HG03571 (cell line): ENCODE data around the gene FHIT.

Experiments used
- ATAC-seq: cut with Tn5 transposase; IDR thresholded peaks from one replicate; pipeline ENCODE4 v1.9.1; 2021; ENCODE audit not compliant: unreplicated experiment

Gene FHIT

DNA sequence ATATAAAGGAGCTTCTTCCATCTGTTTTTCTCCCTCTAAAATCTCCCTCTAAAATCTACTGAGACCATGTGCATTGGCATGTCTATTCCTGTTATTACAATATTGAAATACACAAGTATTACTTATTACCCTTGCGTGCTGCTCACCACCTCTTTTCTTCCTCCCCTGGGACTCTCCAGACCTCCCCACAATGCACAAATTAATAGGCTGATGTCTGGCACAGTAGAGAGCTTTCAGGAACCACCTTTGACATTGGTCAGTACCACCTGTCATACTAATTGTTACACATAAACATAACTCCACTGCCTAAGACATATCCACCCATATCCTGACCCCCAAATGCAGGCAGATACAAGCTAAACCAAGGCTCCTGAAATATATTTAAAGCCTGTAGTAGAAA, 722.6 kb downstream of the FHIT start:
- ATAC-seq: peak; percentile 75

DNA sequence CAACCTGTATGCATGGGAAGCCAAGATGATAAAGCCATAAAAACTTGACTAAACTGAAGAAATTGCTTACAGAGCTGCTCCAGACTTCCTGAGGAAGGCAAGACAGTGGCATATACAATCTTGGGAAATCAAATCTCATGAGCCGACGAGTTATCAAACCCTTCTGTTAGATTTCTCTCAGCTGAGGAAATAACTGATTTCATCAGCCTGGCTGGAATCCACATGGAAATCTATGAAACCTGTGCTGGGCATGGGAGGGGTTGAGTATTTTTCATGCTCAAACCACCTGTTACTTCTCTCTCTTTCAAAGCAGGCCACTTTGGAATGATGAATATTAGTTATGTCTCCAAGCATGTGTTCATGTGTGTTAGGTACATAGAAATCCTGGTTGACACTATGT, 727.7 kb downstream of the FHIT start:
- no peak for ATAC-seq

DNA sequence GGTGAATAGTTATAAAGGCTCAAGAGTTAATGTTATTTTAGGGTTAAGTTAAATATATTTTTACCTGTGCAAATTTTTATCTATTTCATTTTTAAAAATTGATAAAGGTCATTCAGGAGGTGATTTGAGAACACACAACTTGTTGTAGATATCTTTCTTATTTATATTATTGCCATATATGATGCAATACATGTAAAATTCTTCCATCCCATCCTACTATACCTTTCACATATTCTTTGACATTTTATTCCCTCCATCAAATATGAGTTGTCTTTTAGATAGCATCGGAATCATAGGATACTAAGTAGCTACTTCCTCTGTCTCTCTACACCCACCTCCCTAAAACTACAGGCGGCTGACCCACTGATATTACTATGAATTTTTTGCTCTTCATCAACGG, 734.1 kb downstream of the FHIT start:
- ATAC-seq: no peak

DNA sequence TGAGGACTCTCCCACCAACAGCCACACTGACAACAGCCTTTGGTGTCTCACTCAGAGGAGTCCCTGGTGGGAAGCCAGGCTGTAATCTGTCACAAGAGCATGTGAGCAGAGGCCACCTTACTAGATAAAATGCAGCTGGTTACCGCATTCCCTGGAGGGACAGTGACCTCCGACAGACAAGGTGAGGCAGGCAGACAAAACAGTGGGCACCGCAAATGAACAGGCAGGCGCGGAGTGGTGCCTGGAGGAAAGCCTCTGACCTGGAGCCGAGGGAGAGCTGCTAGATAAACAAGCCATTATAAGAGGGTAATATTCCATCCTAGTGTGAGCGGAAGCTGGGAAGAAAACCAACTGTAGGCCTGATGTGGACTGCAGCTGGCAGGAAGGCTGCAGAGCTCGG, 736.4 kb downstream of the FHIT start:
- no peak for ATAC-seq

DNA sequence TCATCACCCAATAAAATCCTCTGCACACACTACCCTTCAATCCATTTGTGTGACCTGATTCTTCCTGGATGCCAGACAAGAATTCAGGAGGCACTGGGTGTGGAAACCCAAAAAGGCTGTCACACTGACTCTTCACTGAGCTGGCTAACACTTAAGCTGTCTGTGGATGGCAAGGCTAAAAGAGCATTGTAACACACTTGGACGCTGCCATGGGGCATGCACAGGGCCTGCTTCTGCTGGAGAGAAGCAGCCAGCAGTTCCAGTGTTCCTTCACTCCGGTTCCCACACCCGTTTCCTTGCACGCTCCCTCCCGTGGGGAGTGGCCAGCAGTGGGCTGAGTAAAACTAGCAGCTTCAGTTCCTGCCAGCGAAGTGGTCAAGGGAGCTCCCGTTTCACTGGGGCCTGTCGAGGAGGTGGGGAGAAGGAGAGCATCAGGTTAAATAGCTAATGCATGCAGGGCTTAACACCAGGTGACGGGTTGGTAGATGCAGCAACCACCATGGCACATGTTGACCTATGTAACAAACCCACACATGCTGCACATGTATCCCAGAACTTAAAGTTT, 737.1 kb downstream of the FHIT start:
- no peak for ATAC-seq

DNA sequence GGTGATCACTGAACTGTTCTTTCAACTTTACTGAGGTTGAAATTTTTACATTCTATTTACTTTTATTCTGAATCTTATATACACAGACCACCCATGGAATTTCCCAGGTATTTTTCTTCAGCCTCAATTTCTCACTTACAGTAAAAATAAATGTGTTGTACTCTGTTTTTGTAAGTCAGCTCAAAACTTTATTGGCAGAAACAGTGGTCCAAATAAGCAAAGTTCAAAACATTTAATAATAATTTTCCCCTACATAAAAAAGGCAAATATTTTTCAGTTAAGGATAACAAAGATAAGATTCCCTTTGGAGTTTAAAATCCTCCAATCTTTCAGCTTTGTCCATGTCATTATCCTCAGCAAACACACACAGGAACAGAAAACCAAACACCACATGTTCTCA, 738.0 kb downstream of the FHIT start:
- ATAC-seq: no peak

DNA sequence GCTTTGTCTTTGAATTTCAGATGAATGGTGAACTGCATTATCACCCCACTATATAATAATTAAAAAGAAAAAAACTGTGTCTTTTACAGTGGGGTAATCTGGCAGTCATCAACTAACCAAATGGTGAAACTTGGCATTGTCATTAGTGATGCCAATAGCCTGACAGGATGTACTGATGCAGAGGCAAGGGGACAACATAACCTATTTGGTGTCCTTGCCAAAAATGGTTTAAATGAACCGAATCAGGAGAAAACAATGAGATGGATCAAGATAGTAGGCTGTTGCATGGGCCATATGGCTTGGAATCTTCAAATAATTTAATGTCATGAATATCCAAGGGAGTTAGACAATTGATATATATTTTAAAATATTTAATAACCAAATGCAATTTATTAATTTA, 738.7 kb downstream of the FHIT start:
- no peak for ATAC-seq

DNA sequence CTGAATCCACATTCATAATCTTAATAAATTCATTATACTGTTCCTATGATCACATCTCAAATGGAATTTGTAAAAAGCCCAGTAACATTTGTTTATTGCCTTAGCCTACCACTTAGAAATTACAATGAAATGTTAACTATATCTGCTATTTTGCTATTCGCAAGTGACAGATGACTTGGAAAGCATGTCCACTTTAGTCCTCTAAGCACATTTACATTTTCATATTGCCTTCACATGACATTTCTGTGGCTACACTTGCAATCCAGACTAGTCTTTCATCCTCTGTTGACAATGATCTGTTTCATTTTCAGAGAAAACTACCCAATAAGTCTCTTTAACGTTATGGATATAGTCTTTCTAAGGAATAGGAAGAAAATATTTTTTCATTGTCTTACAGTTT, 741.8 kb downstream of the FHIT start:
- ATAC-seq: no peak

DNA sequence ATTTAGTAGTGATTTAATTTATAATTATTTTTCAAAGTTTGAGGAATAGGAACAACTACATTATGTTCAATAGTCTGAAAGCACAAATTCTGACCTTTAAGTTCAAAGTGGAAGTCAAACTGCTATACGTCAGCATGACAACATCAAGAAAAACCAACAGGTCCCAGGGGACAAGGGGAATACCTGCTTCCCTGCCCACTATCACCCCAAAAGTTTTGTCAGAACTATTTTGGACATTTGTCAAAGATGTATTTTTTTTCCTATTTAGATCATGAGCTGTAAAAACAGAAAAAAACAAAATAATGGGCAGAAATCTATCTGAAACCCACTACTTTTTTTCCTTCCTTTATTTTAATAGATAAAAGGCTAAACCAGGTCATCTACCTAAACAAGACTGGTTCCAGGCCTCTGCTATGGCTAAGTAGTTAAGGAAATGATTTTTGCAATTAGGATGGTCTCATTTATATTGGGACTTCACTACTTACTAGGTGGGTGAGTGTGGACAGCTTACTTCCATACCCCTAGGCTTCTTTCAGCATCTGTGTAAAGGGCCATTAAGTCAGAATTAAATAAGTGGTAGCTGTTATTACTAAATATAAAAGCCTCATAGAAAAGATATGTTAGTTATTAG, 746.3 kb downstream of the FHIT start:
- no peak for ATAC-seq

DNA sequence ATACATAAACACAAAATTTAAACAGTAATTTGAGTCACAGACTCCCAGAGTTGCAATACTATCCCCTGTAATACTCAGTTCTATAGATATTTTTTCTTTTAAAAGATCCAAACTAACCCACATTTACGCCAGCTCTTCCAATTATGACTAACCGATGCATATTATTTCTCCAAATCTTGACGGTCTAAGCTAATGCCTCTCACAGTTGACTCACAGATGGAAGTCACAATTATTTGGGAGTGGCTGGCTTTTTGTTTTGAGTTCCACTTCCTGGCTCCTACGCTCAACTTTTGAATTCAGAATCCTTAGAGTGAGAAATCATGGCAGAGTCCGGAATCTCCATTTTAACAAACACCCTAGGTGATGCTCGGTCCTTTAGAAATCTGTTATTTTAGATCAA, 749.9 kb downstream of the FHIT start:
- ATAC-seq: no peak

DNA sequence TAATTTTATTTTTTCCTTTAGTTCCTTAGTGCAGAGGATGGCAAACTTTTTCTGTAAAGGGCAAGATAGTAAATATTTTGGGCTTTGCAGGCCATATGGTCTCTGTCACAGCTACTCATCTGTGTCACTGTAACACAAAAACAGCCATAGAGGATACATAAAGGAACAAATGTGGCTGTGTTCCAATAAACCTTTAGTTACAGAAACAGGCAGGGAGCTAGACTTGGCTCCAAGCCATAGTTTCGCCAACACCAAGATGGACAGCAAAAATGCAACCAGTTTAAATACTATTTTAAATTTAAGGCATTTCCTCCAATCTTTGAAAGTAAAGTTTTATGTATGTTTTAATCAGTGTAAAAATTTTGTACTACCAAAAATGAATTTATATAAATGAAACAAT, 753.4 kb downstream of the FHIT start:
- no peak for ATAC-seq

DNA sequence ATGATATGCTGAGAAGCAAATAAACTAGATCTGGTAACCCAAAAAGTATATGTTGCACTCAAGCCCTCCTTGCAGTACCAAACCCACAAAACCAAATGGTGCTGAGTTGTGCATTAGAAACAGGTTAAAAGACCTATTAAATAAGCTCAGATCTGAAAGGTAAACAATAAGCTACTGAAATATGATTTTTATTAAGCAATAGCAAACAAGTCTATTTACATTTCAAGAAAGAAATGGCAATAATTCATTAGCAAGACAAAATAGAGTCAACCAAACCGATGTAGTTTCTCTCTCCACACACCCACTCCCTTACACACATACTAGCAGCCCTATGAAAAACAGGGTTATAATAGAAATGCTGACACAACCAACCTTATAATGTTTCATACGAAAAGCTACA, 760.3 kb downstream of the FHIT start:
- no peak for ATAC-seq

DNA sequence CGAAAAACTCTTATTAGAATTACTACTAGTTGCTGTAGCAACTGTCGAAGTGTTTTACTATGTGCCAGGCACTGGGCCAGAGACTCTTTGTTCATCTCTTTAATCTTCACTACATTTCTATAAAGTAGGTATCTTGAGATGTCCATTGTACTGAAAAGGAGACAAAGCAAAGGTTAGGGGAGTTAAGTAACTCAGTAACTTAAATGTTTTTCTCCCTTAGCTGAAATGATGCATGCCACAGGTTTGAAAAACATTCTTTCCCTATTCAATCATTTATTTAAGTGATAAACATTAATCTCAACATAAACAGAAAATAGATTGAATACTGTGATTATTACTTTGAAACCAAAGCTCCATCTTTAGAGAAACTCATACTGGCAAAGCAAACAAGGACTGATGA, 776.2 kb downstream of the FHIT start:
- no peak for ATAC-seq

DNA sequence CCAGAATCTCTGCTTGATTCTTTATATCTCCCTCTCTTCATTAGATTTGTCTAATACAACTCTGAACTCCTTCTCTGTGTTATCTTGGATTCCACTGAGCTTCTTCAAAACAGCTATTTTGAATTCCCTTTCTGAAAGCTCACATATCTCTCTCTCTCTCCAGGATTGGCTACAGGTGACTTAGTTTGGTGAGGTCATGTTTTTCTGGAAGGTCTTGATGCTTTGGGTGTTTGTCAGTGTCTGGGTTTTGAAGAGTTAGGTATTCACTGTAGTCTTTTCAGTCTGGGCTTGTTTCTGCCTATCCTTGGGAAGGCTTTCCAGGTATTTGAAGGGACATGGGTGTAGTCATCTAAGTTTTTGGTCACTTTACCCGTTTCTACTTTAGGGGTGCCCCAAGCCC, 781.8 kb downstream of the FHIT start:
- ATAC-seq: no peak

DNA sequence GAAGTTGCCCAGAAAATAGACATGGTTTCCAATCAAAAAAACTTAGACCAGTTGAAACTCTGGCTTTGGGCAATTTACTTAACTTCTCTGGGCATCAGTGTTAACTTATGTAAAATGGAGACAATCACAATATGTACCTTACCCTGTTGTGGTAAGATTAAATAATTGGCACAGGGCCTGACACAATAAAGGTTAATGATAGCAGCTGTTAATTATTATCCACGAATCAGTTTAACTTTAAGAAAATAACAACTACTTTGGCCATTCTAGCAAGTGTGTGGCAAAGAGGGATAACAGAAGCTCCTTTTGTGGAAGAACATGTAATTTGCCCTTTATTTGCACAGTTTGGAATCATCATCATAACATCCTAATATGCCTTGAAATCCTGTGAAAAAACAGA, 787.6 kb downstream of the FHIT start:
- no peak for ATAC-seq

DNA sequence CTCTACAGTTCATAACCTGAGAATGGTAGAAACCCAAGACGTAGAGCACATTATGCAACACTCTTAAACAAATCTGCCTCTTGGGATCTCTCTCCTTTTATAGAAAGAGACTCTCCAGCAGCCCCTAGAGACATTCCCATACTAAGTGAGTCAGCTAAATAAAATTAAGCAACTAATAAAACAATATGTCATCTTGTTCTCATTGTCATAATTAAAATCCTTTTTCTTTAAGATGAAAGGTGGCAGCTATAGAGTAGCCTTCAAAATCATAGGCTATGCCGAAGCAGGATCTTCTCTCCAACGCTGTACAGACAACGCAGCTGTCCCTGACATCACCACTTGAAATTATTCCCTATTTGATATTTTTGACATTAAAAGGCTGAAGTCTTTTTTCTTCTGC, 790.0 kb downstream of the FHIT start:
- no peak for ATAC-seq

DNA sequence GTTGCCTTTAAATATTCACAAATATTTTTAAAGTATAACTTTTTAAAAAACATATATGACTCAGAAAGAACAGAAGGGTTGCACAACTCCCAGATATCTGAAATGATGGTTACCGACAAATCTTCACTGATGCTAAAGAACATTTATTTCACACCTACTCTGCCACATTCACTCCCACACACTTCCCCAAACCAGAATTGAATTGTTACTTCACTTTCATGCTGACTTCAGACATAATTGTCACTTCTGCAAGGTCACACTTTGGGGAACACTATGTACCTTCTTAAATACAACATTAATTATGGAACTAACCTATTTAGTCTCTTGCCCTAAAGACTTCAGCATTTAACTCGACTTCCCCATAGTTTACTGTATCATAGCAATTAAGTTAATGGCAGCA, 795.1 kb downstream of the FHIT start:
- ATAC-seq: no peak

DNA sequence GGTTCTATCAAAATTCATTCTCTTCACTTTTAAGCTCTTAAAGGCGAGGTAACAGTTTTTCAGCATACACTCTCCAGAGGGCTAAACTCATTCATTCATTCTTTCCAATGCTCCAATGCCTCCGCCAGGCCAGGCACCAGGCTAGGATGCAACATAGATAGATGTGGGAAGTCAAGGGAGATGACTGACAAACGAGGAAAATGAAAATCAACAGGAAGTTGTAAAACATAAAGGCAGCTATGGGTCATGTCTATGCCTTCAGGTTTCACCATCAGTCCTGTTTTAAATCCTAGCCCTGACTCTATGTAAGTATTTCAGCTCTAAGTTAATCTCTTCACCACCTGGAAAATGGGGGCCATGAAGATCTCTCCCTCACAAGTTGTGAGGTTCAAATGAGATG, 797.9 kb downstream of the FHIT start:
- ATAC-seq: no peak

DNA sequence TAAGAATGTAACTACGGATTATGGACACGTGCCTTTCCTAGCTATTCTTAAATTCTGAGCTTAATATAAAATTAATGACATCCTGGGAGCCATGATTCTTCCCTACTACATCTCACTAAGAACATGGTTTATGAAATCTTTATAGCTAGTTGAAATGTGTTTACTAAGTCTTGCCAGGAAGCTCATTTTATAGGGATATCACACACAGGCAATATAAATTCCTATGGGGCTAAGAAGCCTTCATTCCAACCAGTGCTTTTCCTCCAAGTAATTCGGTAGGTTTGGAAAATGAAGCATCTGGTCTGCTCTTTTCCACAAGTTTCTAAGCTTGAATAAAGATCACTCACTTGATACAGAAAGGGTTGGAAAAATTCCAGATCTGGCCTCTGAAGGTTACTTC, 802.6 kb downstream of the FHIT start:
- ATAC-seq: no peak

DNA sequence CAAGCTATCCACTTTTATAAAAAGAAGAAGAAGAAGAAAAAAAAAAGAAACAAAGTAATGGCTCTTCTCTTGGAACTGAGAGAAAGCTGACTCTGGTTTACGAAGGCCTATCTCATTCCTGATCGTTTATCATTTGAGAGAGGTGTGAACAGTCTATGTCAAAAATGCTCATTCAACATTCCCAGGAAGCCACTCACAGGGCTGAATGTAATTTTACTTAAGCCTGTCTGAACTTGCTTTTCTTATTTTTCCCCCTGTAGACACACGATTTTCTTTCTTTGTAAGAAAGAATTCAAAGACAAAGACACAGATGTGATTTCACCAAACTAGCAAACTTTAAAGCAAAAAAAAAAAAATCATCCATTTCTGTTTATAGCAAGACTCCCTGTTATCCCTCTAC, 805.8 kb downstream of the FHIT start:
- no peak for ATAC-seq

DNA sequence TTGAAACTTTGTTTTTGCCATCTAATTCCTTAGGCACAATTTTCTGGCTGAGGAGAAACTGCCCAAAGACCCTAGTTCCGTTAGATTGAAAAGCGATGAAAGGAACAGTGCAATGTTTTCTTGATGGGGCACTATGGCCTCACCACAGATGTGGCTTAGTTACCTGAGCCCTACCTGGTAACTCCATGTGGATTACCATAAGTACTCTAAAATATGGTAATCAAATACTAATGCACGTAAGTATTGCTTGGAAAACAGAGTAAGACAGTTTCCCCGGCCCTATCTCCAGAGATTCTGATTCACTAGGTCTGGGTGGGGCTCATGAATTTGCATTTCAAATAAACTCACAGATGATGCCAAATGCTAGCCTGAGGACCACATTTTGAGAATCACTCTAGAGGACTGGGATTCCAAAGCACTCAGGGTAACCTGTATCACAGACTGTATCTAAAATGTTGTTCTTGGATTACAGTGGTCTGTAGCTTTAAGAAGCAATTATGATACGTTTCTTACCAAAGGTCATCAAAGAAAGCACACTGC, 806.3 kb downstream of the FHIT start:
- no peak for ATAC-seq

DNA sequence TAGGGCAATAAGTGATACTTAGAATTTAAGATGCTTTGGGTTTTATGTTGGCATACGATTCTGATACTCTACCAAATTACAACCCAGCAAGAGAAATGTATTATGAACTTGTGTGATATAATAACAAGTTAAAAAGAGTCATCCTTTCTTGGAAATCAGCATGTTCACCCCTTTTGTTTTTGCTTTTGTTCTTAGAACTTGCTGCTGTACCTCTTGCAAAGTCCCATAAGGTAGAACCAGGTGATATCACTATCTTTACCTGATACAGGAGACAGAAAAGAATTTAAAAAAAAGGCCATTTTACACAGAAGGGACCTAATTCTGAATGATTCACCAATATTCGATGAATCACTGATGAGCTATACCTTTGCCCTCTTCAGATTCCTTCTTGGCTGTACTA, 810.4 kb downstream of the FHIT start:
- no peak for ATAC-seq

DNA sequence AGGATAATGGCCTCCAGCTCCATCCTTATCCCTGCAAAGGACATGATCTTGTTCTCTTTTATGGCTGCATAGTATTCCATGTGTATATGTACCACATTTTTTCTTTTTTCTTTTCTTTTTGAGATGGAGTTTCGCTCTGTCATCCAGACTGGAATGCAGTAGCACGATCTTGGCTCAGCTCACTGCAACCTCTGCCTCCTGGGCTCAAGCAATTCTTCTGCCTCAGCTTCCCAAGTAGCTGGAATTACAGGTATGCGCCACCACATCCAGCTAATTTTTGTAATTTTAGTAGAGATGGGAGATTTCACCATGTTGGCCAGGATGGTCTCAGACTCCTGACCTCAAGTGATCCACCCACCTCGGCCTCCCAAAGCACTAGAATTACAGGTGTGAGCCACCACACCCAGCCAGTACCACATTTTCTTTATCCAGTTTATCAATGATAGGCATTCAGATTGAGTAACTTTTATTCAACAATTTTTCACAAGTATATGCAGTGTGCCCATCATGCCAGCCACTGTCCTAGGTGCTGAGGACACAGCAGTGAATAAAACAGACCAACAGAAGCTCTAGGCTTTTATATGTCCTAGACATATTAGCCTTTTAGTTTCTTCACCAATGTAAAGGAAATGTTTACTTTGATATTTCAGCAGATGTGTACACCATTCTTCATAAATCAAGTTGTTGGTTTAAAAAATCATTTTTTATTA, 815.2 kb downstream of the FHIT start:
- ATAC-seq: no peak
